Gastrocnemius medialis (tissue), 4 donors: ENCODE results near the gene KRTAP5-3.

Source experiments
- CTCF ChIP-seq, 5 experiments: fragments of 450-650 bp in 3 of 5; fragments of 200-600 bp in 2 of 5; sonication (generic) in 2 of 5; IDR thresholded peaks in 4 of 5; conservative IDR thresholded peaks in 1 of 5; 1 replicate in 4 of 5; 2 replicates in 1 of 5; pipeline ENCODE4 v1.5.1; 2016 to 2019; ENCODE audit warnings: antibody characterized with exemption in 5 of 5, mild to moderate bottlenecking in 3 of 5, moderate library complexity in 3 of 5
- POLR2A ChIP-seq, 2 donors: fragments of 450-650 bp; IDR thresholded peaks; one replicate each; pipeline ENCODE4 v1.6.1; 2017; ENCODE audit warnings: antibody characterized with exemption in 2 of 2, mild to moderate bottlenecking in 2 of 2, moderate library complexity in 2 of 2

- TF ChIP-seq CTCF (IDR thresholded peaks at IDR 0.05 in 4 of 5, conservative IDR thresholded peaks at IDR 0.05 in 1 of 5): no peak
- no peak for TF ChIP-seq POLR2A (IDR thresholded peaks at IDR 0.05)
These were observed 28.2 kb upstream of the KRTAP5-3 start for GRCh38 chr11:1636291-1636950.
